ENCODE results near the gene SCAF1. TPM values are rescaled to one million over a fixed set of nuclear protein-coding genes. Genes with fewer than 3 reads are reported as not detected.

Gene SCAF1
- total and polyA plus RNA-seq, 9 of the 15 experiments (the other 6 are each of a cell fraction or from before 2014, with no cell fraction given), result 0.20 to 79.0 (median 4.9) TPM

GRCh38 chr19:49692147-49692506, 50.1 kb downstream of the SCAF1 start:
- no peak for FAIRE-seq

More at GRCh38 chr19:49692147-49692506, 50.1 kb downstream of the SCAF1 start:
- DNase-seq (ENCODE audit: extremely low read depth in 1 of 4, low spot score in 3 of 4) (no peak), ATAC-seq (no peak)
- Histone ChIP-seq H3K9me3 (replicated peaks; ENCODE audit: control insufficient read depth, insufficient read depth, low read depth, low read length) (no peaks in the 10 kb centered on the region), H3K9ac (ENCODE audit: insufficient read depth in 1 of 2, low read depth in 2 of 2, low read length in 2 of 2) (peak overlapping the region in 1 of 2 experiments; percentile 74; a peak in 2 of 4 replicates), H3K4me2 (ENCODE audit: insufficient read depth, low read length) (no peak overlapping the region), H3K36me3 (ENCODE audit: control insufficient read depth, insufficient read depth, low read length) (peaks cover 24% of the 10 kb centered on the region; the same call in 2 of the 3 replicates), H3K4me3 (no peak overlapping the region), H3K9me1 (ENCODE audit: control insufficient read depth, insufficient read depth, low read length) (no peaks in the 10 kb centered on the region), H2AFZ (ENCODE audit: low read depth, low read length) (peak overlapping the region; percentile 70), H4K20me1 (replicated peaks; ENCODE audit: control insufficient read depth, insufficient read depth, low read length) (no peaks in the 10 kb centered on the region), H3K4me1 (replicated peaks in 1 of 2; ENCODE audit: control insufficient read depth in 2 of 2, insufficient read depth in 2 of 2, low read length in 2 of 2) (peaks cover 0 to 46% of the 10 kb centered on the region in 2 experiments; a peak in 2 of 5 replicates), H3K27ac (ENCODE audit: extremely low read depth, low read depth, low read length) (no peak overlapping the region), H3K27me3 (ENCODE audit: control insufficient read depth in 2 of 2, insufficient read depth in 2 of 2, low read length in 2 of 2) (no peaks in the 10 kb centered on the region), H3K79me2 (ENCODE audit: control insufficient read depth, insufficient read depth, low read length) (no peaks in the 10 kb centered on the region)
- in situ Hi-C loops (cut with MboI) (no loop called here), intact Hi-C loops (cut with micrococcal nuclease) (no loop called here)
- BruUV-seq (replicated peaks), result no TSS peak
- ChIA-PET CTCF (ENCODE audit: low intra/inter-chr PET ratio) (no interaction called here), POLR2A (interaction anchor here (0.6 to 0.8 kb wide), 4 partner anchors 26 to 1149 kb away, joined by 3 to 6 read pairs (median 3); no protein-coding TSS in a partner anchor)
- WGBS (ENCODE audit: insufficient coverage, low coverage, missing lambda C conversion rate), result 65% methylated on average over 15 of the region's 16 CpGs
- TF ChIP-seq ZNF217 (CRISPR knock-in tag; IDR thresholded peaks at IDR 0.05) (no peak), HMGN3 (IDR thresholded peaks at IDR 0.05; ENCODE audit: borderline replicate concordance, extremely low read depth, insufficient read length, low read depth, low read length) (no peak), NR2C2 (CRISPR knock-in tag; IDR thresholded peaks at IDR 0.05) (no peak), NR2C2 (tag; IDR thresholded peaks at IDR 0.05) (peak; percentile 64), ZBTB40 (IDR thresholded peaks at IDR 0.05) (peak; percentile 81), ZBTB40 (CRISPR knock-in tag; IDR thresholded peaks at IDR 0.05) (no peak), NR2C1 (IDR thresholded peaks at IDR 0.05) (peak; percentile 88), NR2C1 (tag; IDR thresholded peaks at IDR 0.05) (peak; percentile 85)

Data from K562 (cell line).